SK-N-SH (cell line): Measurements from ENCODE around the gene ROBO4.

Experiments used
- EP300 ChIP-seq, 2 experiments: IDR thresholded peaks; 2 replicates each; pipeline versions ENCODE4 v1.4.0 to v1.6.1; 2012; ENCODE audit warnings: borderline replicate concordance in 1 of 2, low read depth in 1 of 2, low read length in 1 of 2
- FOXJ3 ChIP-seq: sonication (generic); formaldehyde crosslinking; IDR thresholded peaks from 2 replicates; pipeline ENCODE4 v1.5.1; 2020; ENCODE audit warnings: mild to moderate bottlenecking, missing genetic modification reagents
- PBX3 ChIP-seq: IDR thresholded peaks from 2 replicates; pipeline ENCODE4; 2012
- RFX5 ChIP-seq: IDR thresholded peaks from 2 replicates; pipeline ENCODE4 v1.6.1; 2012; ENCODE audit warnings: mild to moderate bottlenecking, improper control_type of control experiment, low read length
- SMC3 ChIP-seq: IDR thresholded peaks from 2 replicates; pipeline ENCODE4 v1.6.1; 2012; ENCODE audit warnings: low read depth, low read length, improper control_type of control experiment
- YY1 ChIP-seq: IDR thresholded peaks from 2 replicates; pipeline ENCODE4 v1.4.0; 2012; ENCODE audit warnings: low read depth, mild to moderate bottlenecking
- TF ChIP-seq, protein P1 (sequence below): fragments of 200-600 bp; sonication (generic); IDR thresholded peaks from 2 replicates; pipeline ENCODE4 v1.6.1; 2017; ENCODE audit warnings: antibody characterized with exemption, mild to moderate bottlenecking, moderate library complexity
- TF ChIP-seq, protein P2 (sequence below): fragments of 150-350 bp; IDR thresholded peaks from 2 replicates; pipeline ENCODE4 v1.6.1; 2017; ENCODE audit warnings: antibody characterized with exemption, low read length, low read depth, borderline replicate concordance

- TF ChIP-seq, protein P1, sequence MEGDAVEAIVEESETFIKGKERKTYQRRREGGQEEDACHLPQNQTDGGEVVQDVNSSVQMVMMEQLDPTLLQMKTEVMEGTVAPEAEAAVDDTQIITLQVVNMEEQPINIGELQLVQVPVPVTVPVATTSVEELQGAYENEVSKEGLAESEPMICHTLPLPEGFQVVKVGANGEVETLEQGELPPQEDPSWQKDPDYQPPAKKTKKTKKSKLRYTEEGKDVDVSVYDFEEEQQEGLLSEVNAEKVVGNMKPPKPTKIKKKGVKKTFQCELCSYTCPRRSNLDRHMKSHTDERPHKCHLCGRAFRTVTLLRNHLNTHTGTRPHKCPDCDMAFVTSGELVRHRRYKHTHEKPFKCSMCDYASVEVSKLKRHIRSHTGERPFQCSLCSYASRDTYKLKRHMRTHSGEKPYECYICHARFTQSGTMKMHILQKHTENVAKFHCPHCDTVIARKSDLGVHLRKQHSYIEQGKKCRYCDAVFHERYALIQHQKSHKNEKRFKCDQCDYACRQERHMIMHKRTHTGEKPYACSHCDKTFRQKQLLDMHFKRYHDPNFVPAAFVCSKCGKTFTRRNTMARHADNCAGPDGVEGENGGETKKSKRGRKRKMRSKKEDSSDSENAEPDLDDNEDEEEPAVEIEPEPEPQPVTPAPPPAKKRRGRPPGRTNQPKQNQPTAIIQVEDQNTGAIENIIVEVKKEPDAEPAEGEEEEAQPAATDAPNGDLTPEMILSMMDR, result no peak
- TF ChIP-seq EP300 (IDR thresholded peaks at IDR 0.05; ENCODE audit: borderline replicate concordance in 1 of 2, low read depth in 1 of 2, low read length in 1 of 2) (no peak), SMC3 (no peak), RFX5 (no peak), PBX3 (no peak), FOXJ3 (CRISPR knock-in tag) (no peak), YY1 (no peak)
- TF ChIP-seq, protein P2, sequence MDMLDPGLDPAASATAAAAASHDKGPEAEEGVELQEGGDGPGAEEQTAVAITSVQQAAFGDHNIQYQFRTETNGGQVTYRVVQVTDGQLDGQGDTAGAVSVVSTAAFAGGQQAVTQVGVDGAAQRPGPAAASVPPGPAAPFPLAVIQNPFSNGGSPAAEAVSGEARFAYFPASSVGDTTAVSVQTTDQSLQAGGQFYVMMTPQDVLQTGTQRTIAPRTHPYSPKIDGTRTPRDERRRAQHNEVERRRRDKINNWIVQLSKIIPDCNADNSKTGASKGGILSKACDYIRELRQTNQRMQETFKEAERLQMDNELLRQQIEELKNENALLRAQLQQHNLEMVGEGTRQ, result no peak
Observed at GRCh38 chr11:124923296-124923695, 25.6 kb upstream of the ROBO4 start.
